Stimulated activated naive CD4-positive, alpha-beta T cell treated with Interleukin-2 at 50 U/mL for 16 hours (primary cell): ENCODE measurements around the gene SCRN1.
"Not testable (repeated sequence)": the region's sequence is repeated elsewhere in the genome, so short reads cannot be mapped to it uniquely, and the experiment has no call there.

Source experiments
- DNase-seq: peaks from one replicate; lab custom pipeline; 2025; lab: John Stamatoyannopoulos, UW

SCRN1 gene

GRCh38 chr7:29890786-29891185, 98.8 kb downstream of the SCRN1 start:
- DNase-seq, result not testable (repeated sequence)

GRCh38 chr7:29890251-29890650, 99.3 kb downstream of the SCRN1 start:
- DNase-seq, result no peak

GRCh38 chr7:29889288-29889687, 100.3 kb downstream of the SCRN1 start:
- DNase-seq, result no peak

- DNase-seq, result no peak
Observed at GRCh38 chr7:29888006-29888405, 101.6 kb downstream of the SCRN1 start.

GRCh38 chr7:29886827-29887226, 102.8 kb downstream of the SCRN1 start:
- no peak for DNase-seq

GRCh38 chr7:29885626-29886025, 104.0 kb downstream of the SCRN1 start:
- no peak for DNase-seq

GRCh38 chr7:29884399-29885272, 105.0 kb downstream of the SCRN1 start:
- DNase-seq, result no peak

GRCh38 chr7:29883462-29884398, 105.9 kb downstream of the SCRN1 start:
- no peak for DNase-seq

- no peak for DNase-seq
Observed at GRCh38 chr7:29882481-29882880, 107.1 kb downstream of the SCRN1 start.

GRCh38 chr7:29881724-29882123, 107.9 kb downstream of the SCRN1 start:
- no peak for DNase-seq

- DNase-seq, result no peak
Observed at GRCh38 chr7:29879609-29880008, 110.0 kb downstream of the SCRN1 start.

- DNase-seq, result no peak
Observed at GRCh38 chr7:29878081-29878688, 111.4 kb downstream of the SCRN1 start.

- DNase-seq, result no peak
Observed at GRCh38 chr7:29877196-29877595, 112.4 kb downstream of the SCRN1 start.

- no peak for DNase-seq
Observed at GRCh38 chr7:29875741-29876140, 113.9 kb downstream of the SCRN1 start.

GRCh38 chr7:29873644-29874294, 115.8 kb downstream of the SCRN1 start:
- DNase-seq, result no peak

- no peak for DNase-seq
Observed at GRCh38 chr7:29871787-29872398, 117.7 kb downstream of the SCRN1 start.
